ENCODE measurements around the gene MARCHF3.
"Not testable (repeated sequence)": the region's sequence is repeated elsewhere in the genome, so short reads cannot be mapped to it uniquely, and the experiment has no call there.

Gene MARCHF3

DNA sequence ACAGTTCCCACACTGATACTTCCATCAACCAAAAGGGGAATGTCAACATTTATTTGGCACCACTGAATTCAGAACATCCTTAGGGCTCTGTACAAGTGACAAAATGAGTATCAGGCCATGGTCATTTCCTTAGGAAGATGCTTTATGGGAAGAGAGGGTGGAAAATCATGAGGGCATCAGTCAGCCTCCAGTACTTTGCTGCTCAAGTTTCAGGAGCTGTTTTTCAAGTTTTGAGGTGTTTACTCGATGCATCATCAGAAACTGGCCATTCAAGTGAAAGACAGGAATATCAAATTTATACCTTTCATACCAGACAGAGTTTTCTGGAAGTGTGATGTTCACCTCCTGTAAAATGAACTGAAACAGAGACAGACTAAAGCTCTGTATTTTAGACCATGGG, 21.2 kb upstream of the MARCHF3 start:
- DNase-seq (ENCODE audit: low read depth): no peak

DNA sequence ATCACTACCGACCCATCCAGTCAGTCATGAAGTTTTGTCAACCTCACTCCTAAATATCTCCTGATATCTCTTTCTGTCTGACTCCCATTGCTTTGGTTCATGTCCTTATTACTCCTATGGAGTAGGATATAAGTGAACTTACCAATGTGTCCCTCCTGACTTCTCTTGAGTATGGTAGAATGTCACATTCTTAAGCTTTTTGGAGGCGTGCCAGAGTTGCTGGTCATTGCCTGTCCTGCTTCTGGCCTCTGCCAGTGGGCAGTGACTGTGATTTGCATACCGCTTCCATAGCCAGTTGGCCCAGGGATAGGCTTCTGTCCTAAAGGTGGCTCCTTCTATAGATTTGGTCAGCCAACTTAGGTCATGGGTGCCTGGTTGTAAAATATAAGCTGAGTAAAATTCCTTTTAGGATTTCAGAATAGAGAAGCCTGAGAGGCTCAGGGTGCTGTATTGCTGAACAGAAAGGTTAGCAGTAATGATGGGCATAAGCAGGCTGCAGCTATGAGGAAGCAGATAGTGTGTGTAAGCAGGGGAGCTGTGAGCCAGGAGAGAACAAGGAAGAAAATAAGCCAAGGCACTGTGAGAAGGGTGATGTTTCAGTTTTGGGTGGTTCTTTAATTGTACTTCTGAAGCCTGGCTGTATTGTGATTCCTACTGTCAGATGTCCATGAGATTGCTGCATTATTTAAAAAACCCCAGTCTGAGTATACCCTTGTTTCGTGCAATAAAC, 16.1 kb upstream of the MARCHF3 start:
- no peak for DNase-seq (ENCODE audit: low read depth)

DNA sequence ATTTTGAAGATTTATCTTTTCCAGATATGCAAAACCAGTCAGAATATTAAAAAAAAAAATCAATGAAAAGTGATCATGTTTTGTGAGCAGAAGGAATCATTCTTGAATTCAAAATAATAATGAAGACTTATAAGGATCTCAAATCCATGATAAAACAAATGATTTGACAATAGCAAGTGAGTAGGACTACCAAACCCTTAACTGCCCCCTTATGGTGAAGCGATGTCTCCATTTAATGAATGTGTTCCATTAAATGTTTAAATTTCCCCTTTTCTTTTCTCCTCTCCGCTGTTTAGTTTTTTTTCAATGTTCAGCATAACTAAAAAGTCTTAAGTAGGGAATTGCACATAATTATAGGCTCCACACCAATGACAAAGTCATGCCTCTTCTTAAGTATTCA, 12.2 kb upstream of the MARCHF3 start:
- no peak for DNase-seq (ENCODE audit: low read depth)

DNA sequence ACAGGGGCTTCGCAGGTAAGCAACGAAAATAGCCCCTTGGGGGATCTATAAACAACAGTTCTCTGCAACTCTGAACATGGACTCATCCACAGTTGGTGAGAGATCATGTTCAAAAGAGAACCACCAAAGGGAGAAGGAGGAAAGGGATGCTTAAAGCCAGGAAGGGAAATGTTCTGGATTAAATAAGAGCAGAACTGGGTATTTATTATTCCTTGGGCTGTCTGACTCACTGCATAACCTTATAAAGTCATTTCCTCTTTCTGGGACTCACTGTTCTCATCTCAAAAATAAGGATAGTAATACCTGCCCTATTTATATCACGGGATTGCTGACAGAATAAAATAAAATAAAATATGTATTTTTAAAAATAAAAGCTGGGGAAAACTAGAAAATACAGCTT, 11.2 kb upstream of the MARCHF3 start:
- DNase-seq (ENCODE audit: low read depth): no peak

DNA sequence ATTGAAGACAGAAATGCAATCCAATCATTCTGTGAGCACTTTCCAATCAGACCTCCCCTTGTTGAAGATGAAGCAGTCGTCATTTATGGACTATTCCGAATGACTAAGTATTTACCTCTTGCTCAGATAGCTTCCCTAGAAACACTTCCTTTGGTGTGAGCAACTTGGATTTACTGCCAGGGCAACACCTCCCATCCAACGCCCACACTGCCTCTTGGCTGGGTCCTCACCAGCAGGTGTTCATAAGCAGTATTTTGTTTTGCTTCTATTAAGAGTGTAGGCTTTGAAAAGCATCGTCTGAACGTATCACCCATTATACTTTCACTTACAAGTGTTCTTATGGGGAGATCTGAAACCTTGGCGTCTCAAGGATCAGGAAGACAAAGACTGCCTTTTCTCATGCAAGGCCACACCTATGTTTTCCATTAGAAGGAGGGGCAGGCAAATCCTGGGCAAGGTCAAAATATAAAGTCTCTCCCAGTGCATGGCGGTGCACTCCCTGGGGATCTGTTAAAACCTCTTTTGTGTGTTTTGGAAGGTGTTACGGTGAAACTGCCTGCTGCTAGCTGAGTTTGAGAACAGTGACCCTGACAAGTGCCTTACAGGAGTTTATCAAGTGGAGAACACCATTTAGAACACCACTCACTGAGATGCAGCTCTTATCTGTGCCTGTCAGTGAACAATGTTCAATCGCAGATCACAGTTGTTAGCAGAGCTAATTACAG, 10.6 kb upstream of the MARCHF3 start:
- no peak for DNase-seq (ENCODE audit: low read depth)

DNA sequence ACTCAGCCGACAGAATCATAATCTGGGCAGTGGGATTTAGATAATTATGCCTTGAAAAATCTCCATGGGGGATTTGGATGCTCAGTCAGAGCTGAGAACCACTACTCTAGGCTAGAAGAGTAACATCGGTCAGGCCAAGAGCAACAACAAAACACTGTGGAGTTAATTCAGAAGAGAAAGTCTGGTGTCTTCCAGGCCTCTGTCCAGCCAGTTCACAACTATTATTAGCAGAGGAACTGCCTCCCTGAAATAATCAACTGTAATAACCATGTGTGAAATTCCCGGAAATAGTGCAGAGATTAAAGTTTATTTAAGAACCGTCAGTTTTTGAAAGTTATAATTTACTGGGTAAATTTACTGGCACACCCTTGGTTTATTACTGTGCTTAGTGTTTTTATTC, 8.2 kb upstream of the MARCHF3 start:
- DNase-seq (ENCODE audit: low read depth): no peak

DNA sequence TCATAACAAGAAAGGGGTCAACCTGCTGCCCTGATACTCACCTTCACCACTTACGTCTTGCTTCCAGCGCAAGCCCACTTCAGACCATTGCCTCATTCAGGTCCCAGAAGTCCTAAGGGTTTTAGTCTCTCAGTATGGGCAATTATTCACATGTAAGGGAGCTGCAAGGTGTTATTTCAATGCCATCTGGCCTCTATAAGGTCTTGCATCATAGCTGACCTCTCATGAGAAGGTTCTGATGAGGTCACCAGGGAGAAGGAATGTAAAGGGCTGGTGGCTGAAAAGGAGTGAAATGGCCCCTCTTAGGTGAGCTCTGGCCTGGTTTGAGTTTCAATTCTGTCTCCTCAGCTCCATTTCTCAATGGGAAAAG, 1.5 kb upstream of the MARCHF3 start:
- no peak for DNase-seq (ENCODE audit: low read depth)

DNA sequence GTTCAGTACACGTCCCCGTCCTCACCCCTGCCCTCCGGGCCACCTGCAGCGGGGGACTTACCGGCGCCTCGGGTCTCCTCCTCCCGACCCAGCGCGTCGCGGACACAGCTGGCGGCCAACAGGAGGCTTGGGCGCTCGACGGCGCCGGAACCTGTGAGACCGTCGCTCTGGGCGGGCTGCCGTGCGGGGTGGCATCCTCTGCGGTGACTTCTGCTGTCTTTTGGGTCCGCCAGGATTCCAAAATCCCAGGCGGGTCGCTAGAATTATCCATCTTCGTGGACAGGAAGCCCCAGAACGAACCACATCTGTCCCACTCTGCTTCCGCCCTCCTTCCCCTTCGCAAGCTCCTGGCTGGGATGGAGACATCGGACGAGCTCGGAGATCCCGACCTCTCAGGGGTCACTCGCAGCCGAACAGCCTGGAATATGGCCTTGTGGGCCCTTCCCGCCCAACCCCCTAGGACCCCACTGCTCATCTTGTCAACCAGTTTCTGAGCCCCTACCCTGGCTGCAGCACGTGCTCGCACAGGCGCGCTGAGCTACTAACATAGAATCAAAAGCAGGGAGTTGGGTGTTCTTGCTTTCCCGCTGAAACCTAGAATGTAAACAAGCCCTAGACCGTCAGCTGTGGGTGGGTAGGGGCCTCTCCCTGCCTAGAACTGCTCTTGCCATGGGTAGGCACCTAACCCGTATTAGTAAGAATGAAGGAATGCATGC, 947 bp upstream of the MARCHF3 start:
- no peak for DNase-seq (ENCODE audit: low read depth)

DNA sequence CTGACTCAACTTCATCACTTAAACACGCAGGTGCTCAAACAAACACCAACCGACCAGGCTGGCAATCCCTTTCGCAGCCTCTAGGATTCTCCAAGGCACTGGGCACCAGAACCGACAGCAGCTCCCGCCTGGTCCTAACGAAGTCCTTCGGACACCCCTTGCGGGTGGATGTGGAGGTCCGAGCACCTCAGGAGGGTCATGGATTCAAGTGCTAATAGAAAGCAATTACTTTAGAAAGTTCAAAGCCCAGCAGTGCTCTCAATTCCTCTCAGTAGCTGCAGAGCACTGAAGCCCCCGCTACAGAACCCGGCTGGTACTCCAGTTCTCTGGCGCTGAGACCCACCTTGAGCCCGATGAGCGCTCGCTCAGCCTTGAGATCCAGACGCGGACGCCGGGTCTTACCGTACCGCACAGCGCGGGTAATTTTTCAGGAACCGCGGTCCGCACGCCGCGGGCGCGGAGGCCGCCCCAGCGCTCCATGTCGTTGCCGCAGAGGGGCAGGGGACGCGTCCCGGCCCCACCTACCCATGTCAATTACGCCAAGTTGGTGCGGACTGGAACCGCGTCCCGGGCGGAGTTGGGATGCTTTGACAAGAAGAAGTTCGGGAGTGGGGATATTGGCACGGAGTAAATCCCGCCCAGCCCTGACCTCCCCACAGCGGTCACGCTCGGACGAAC, 638 bp downstream of the MARCHF3 start:
- DNase-seq (ENCODE audit: low read depth): peak; percentile 23

DNA sequence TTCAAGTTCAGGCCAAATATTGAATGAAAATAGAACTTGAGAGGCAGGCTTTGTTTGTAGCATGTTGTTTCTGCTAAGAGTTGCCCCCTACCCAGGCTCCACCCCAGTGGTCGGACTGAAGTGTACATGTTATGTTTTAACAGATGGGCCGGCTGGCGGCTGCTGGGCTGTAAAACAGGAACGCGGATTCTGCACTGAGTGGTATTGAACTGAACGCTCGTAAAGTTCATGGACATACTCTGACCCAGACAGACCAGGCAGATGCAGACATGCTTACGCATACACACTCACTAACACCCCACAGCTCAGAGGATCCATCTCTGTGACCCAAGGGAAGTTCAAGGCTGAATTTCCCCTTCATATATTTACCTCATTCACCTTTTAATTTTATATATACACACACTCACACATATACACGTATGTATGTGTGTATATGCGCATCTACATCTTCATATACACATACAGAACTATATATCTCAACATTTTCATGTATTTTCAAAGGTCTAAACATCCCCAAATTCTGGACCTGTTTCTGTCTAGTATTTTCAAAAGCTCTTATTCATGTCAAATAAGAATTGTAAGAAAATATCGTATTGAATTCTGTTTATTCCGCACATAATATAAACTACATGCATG, 1.4 kb downstream of the MARCHF3 start:
- no peak for DNase-seq (ENCODE audit: low read depth)

DNA sequence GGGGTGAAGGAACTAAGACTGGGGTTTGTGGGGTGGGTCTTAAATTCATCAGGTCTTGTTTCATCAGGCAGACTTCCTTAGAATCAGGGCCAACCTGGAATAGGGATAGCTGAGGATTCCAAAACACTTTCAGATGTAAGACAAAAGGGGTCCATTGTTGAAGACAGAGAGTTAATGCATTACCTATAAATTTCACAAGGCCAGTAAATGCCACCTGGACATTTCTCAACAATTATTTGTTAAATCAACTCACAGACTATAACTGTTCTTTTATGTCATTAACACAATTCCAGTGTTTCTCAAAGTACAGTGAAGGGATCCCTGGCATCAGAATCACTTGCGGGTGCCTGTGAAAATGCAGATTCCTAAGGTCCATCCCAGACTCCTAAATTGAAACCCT, 2.8 kb downstream of the MARCHF3 start:
- no peak for DNase-seq (ENCODE audit: low read depth)

DNA sequence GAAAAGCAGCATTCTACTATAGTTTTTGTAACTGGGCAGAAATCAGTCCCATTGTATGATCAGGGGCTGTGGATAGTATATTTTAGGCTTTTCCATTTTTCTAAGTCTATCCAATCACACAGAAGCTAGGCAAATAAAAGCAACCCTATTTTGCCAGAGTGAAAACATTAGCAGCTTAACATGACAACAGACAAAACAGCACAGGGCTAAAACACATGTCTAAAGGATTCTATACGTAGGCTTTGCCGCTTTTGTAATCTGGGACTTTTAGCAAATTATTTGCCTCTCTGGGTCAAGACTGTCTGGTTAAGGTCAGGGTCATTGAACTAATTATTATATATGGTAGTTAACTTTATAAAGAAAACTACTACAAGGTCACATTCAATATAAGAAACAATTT, 4.2 kb downstream of the MARCHF3 start:
- no peak for DNase-seq (ENCODE audit: low read depth)

DNA sequence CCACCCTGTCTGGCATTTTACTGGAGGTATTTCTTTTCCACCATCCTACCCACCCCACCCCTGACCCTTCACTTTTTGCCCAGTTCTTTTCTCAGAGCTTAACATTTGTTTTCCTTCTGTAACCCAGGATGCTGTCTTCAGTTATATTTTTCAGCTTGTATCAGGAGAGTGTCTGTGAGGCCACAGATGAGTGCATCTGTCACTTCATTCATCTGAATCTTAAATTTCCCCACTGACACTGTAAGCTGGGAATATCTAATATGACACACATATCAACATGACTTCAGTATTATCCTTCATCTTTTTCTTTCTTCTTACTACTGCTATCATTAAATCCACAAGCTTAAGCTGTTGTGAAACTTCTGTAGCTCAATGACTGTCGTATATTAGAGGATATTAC, 4.9 kb downstream of the MARCHF3 start:
- no peak for DNase-seq (ENCODE audit: low read depth)

DNA sequence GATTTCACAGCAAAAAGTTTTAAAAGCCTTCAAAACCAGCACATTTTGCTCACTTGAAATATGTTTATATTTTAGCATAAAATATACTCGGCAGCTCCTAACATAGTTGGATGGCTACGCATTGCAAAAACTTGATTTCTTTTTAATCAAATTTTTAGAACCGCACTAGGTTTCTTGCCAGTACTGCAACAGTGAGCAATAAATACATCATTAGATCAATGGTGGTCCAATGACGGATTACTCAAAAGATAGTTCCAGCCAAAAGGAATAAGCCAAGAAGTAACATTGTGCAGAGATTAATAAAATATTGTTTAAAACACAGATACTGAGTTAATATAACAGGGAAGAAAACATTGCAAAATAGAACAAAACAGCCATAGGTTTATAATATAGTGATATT, 5.5 kb downstream of the MARCHF3 start:
- no peak for DNase-seq (ENCODE audit: low read depth)

DNA sequence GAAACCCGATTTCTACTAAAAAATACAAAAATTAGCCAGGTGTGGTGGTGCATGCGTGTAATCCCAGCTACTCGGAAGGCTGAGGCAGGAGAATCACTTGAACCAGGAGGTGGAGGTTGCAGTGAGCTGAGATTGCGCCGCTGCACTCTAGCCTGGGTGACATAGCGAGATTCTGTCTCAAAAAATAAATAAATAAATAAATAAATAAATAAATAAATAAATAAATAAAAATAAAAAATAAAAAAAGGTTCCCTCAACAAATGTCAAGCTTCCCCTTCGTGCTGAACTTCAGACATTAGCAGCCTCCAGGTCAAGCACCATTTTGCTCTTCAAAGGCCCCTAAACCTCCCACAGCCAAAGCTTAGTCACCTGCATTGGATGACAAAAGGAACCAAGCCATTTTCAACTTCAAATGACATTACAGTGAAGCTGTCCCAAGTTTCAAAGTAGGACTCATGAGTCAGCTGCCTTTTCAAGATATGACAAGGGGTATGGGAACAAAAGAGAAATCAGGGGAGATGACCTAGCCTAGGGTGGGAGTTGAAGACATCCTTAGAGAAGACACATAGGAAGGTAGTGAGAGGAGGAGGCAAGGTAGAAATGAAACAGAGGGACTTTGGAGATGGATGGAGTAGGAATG, 6.7 kb downstream of the MARCHF3 start:
- not testable (repeated sequence) for DNase-seq (ENCODE audit: low read depth)

DNA sequence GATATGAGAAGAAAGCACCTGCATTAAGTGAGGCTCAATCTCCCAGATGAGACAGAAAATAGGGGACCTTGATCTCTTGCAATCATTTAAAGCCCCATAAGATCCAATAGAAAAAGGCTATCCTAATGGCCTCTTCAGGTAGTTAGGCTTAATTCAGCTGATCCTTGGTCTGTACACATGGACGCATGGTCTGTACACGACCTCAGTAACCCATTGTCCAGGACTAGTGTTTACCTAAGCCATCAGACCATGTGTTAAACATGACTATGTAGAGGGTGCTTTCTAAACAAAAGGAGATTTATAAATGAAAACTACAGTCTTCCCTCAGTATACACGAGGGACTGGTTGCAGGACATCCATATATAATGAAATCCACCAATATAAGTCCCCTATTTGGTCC, 7.5 kb downstream of the MARCHF3 start:
- DNase-seq (ENCODE audit: low read depth): no peak

DNA sequence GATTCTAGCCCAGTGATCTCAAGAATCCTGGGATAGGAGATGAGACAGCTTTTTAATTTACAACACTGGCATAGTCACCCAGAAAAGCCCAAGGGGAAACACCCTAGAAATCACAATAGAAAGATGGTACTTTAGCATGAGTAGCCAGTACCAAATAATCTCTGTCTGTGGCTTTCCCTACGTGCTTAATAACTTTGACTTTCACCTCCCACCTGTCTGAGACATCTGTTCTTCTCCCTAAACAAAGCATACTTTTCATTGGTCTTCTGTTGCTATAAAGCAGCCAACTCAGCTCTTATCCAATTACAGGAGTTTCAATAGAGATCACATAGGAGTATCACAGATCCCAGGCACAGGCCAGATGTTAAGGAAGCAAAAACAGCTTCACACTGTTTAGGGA, 10.4 kb downstream of the MARCHF3 start:
- no peak for DNase-seq (ENCODE audit: low read depth)

DNA sequence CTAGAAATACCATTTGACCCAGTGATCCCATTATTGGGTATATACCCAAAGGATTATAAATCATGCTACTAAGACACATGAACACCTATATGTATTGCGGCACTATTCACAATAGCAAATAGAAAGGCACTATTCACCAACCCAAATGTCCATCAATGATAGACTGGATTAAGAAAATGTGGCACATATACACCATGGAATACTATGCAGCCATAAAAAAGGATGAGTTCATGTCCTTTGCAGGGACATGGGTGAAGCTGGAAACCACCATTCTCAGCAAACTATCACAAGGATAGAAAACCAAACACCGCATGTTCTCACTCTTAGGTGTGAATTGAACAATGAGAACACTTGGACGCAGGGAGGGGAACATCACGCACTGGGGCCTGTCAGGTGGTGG, 13.6 kb downstream of the MARCHF3 start:
- not testable (repeated sequence) for DNase-seq (ENCODE audit: low read depth)

DNA sequence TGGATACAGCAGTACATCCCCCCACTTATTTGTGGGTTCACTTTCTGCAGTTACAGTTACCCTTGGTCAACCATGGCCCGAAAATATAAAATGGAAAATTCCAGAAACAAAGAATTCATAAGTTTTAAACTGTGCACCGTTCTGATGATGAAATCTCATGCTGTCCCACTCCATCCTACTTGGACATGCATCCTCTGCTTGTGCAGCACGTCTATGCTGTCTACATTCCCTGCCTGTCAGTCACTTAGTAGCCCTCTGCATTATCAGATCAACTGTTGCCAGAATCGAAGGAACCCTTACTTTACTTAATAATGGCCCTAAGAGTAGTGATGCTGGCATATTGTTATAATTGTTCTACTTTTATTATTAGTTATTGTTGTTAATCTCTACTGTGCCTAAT, 14.6 kb downstream of the MARCHF3 start:
- DNase-seq (ENCODE audit: low read depth): no peak

DNA sequence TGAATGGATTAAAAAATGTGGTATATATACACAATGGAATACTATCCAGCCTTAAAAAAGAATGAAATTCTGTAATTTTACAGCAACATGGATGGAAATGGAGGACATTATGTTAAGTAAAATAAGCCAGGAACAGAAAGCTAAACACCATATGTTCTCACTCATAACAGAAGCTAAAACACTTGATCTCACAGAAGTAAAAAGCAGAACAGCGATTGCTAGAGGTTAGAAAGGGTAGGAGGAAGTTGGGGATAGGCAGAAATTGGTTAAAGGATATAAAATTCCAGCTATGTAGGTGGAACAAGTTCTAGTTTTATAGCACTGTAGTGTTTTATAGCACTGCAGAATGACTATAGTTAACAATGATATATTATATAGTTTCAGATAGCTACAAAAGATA, 15.8 kb downstream of the MARCHF3 start:
- no peak for DNase-seq (ENCODE audit: low read depth)

DNA sequence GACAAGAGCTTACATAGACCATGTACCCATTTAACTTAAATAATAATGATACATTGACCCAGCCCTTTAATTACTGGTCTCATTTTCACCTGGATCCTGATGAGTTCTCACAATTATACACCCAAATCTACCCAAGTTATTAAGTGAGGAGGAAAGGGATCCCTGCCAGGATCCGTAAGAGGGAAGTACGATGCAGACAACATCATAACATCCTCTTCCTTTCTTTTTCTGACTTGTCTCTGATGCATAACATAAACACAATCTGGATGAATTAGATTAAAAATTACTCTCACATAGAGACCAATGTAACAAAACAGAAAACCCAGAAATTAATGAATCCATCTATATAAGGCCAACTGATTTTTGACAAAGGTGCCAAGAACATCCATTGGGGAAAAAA, 17.0 kb downstream of the MARCHF3 start:
- no peak for DNase-seq (ENCODE audit: low read depth)

DNA sequence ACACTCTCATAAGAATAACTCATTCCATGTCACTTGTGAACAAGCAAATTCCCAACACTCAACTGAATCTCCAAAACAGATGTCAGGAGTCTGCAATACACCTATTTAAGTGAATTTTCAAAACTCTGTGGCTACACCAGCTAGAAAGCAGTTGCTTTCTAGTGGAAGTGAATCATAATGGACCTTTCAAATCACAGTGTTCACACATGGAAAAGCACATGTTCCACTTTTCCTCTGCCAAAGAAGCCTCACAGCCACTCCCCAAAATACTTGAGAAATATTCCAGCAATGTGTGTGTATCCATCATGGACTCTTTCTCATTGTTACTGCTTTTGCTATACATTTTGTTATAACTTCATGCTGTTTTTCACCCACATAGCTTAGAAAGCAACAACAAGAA, 17.4 kb downstream of the MARCHF3 start:
- peak; percentile 43 for DNase-seq (ENCODE audit: low read depth)
